Muscle layer of colon (tissue), 2 donors: ENCODE data around the gene RBBP9.
"Not testable (repeated sequence)": the region's sequence is repeated elsewhere in the genome, so short reads cannot be mapped to it uniquely, and the experiment has no call there.

Experiments used
- H3K27ac ChIP-seq: one replicate; pipeline ENCODE4 v1.7.0; 2013; ENCODE audit warnings: low read depth, mild to moderate bottlenecking, low read length, moderate library complexity
- H3K27me3 ChIP-seq, 2 donors: one replicate each; pipeline ENCODE4 v1.7.0; 2013; ENCODE audit warnings: low read length in 2 of 2, mild to moderate bottlenecking in 2 of 2; ENCODE audit not compliant: insufficient read depth in 2 of 2, control insufficient read depth in 1 of 2
- H3K36me3 ChIP-seq: one replicate; pipeline ENCODE4 v1.7.0; 2013; ENCODE audit warnings: mild to moderate bottlenecking, low read length; ENCODE audit not compliant: insufficient read depth
- H3K4me1 ChIP-seq: one replicate; pipeline ENCODE4 v1.7.0; 2013; ENCODE audit warnings: mild to moderate bottlenecking, low read length; ENCODE audit not compliant: insufficient read depth
- H3K4me3 ChIP-seq, 2 donors: one replicate each; pipeline ENCODE4 v1.7.0; 2013; ENCODE audit warnings: low read length in 2 of 2, low read depth in 1 of 2, mild to moderate bottlenecking in 1 of 2, moderate library complexity in 1 of 2
- H3K9ac ChIP-seq: one replicate; pipeline ENCODE4 v1.7.0; 2013; ENCODE audit warnings: low read length
- H3K9me3 ChIP-seq: one replicate; pipeline ENCODE4 v1.7.0; 2013; ENCODE audit warnings: mild to moderate bottlenecking, low read length
- donor health status: abdominal sarcoma.
- donor health status: Adenocarcinoma of cecum.

RBBP9 gene

DNA sequence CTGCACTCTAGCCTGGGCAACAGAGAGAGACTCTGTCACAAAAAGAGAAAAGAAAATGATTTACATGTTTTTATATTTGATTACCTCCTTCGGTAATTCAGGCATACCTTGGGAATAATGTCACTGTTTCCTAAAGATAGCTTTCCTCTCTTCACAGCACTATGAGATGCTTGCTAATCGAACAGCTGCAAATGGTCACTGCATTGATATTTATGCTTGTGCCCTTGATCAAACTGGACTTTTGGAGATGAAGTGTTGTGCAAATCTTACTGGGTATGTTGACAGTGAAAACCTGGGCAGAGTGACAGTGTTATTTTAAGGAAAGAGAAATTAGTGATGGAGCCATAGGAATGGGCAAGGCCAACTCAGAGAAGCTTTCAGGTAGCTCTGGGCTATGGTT lies 30.3 kb upstream of the RBBP9 start:
- Histone ChIP-seq H3K27ac (no peak overlapping the region), H3K4me1 (no peaks in the 10 kb centered on the region), H3K4me3 (no peak overlapping the region), H3K36me3 (peaks cover 65% of the 10 kb centered on the region), H3K27me3 (no peaks in the 10 kb centered on the region), H3K9ac (no peak overlapping the region), H3K9me3 (no peaks in the 10 kb centered on the region)

DNA sequence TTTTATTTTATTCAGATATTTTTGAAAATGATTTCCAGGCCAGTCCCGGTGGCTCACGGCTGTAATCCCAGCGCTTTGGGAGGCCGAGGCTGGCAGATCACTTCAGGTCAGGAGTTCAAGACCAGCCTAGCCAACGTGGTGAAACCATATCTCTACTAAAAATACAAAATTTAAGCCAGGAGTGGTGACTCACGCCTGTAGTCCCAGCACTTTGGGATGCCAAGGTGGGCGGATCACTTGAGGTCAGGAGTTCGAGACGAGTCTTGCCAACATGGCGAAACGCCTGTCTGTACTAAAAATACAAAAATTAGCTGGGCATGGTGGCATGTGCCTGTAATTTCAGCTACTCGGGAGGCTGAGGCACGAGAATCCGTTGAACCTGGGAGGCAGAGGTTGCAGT lies 29.7 kb upstream of the RBBP9 start:
- not testable (repeated sequence) for H3K27ac ChIP-seq, H3K9ac ChIP-seq, H3K4me1 ChIP-seq, H3K9me3 ChIP-seq, H3K4me3 ChIP-seq, H3K27me3 ChIP-seq
- H3K36me3 ChIP-seq, result peaks cover 59% of the 10 kb centered on the region

DNA sequence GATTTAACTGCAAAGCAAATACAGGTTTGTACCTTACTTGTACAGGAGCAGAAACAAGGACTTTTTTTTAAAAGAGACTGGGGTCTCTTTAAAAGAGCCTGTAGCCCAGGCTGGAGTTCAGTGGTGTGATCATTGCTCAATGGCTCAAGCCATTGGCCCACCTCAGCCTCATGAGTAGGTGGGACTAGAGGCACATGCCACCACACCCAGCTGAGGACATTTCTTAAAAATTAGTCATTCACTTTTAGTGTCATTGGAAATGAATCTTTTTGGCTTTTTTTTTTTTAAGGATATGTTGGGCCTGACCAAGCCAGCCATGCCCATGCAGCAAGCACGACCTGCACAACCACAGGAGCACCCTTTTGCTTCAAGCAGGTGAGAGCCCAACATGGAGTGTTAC lies 27.6 kb upstream of the RBBP9 start:
- H3K27me3 ChIP-seq, result no peaks in the 10 kb centered on the region
- no peak overlapping the region for H3K27ac ChIP-seq
- no peaks in the 10 kb centered on the region for H3K4me1 ChIP-seq
- no peak overlapping the region for H3K4me3 ChIP-seq
- peaks cover 45% of the 10 kb centered on the region for H3K36me3 ChIP-seq
- no peaks in the 10 kb centered on the region for H3K9me3 ChIP-seq
- no peak overlapping the region for H3K9ac ChIP-seq

DNA sequence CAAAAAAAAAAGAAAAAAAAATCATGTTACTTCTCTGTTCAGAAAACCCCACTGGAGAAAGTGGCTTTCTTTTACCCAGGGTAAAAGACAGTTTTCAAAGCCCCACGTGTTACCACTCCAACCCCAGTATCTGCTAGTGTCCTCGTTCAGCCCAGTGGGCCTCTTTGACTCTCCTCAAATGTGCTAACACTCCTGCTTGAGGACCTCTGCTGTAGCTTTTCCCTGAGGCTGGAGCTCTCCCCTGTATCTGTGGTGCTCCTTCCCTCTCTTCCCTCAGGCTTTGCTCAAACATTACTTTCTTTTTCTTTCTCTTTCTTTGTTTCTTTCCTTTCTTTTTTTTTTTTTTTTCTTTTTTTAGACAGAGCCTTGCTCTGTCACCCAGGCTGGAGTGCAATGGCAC lies 26.0 kb upstream of the RBBP9 start:
- Histone ChIP-seq H3K4me1 (no peaks in the 10 kb centered on the region), H3K27ac (no peak overlapping the region), H3K36me3 (peaks cover 35% of the 10 kb centered on the region), H3K9ac (no peak overlapping the region), H3K4me3 (no peak overlapping the region), H3K9me3 (no peaks in the 10 kb centered on the region), H3K27me3 (no peaks in the 10 kb centered on the region)

DNA sequence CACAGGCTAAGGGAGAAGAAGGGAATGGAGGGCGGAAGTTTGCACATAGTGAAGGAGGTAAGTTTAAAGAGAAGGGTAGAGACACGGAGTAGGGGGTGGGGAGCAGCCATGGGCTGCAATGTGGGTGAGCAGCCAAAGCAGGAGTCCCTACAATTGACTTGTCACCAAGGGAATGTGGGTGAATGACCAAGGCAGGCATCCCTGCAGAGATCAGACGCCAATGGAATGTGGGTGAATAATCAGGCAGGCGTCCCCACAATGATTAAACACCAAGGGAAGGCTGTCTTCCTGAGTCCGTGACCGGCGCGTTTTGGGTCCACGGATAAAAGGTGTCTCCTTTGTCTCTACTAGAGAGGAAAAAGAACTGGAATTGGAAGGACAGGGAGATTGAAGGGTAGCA lies 25.0 kb upstream of the RBBP9 start:
- H3K27ac ChIP-seq, H3K4me3 ChIP-seq: not testable (repeated sequence)

DNA sequence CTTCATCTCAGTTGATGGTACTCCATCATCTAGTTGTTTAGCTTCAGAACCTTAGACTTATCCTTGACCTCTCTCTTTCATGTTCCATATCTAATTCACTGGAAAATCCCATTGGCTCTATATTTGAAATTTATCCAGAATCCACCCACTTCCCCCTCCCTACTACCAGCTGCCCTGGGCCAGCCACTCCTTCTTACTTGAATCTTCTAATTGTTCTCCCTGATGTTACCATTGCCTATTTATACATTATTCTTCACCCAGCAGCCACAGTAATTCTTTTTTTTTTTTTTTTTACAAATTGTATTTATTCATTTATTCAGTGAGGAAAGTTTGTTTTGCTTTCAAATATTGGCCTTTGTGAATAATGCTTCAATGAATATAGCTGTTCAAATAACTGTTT lies 18.9 kb upstream of the RBBP9 start:
- no peak overlapping the region for H3K9ac ChIP-seq
- peaks cover 16% of the 10 kb centered on the region for H3K36me3 ChIP-seq
- H3K9me3 ChIP-seq, result no peaks in the 10 kb centered on the region
- H3K27ac ChIP-seq, result no peak overlapping the region
- H3K27me3 ChIP-seq, result no peaks in the 10 kb centered on the region
- no peak overlapping the region for H3K4me3 ChIP-seq
- no peaks in the 10 kb centered on the region for H3K4me1 ChIP-seq

More for the DNA sequence above, 25.0 kb upstream of the RBBP9 start:
- not testable (repeated sequence) for H3K9me3 ChIP-seq, H3K9ac ChIP-seq, H3K4me1 ChIP-seq, H3K27me3 ChIP-seq
- peaks cover 26% of the 10 kb centered on the region for H3K36me3 ChIP-seq

DNA sequence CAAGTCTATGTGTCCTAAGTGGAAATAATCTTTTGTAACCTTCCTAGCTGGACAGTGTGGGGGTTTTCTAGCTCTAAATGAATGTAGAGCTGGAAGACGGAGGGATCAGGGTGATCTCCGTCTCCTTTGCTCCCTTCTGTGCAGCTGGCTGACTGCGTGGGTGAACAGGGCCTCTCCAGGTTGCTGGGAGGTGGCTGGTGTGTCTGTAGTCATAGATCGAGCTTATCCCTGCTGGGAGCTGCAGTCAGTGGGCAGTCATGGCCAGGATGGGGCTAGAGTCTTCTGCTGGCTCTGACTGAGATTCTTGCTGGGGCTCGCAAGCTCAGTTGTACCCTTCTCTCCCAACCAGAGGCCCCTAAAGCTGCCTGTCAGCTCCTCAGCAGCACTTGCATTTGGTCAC lies 17.1 kb upstream of the RBBP9 start:
- Histone ChIP-seq H3K9ac (no peak overlapping the region), H3K4me3 (no peak overlapping the region), H3K4me1 (peaks cover 2% of the 10 kb centered on the region), H3K9me3 (no peaks in the 10 kb centered on the region), H3K27me3 (no peaks in the 10 kb centered on the region), H3K36me3 (peaks cover 21% of the 10 kb centered on the region), H3K27ac (no peak overlapping the region)

DNA sequence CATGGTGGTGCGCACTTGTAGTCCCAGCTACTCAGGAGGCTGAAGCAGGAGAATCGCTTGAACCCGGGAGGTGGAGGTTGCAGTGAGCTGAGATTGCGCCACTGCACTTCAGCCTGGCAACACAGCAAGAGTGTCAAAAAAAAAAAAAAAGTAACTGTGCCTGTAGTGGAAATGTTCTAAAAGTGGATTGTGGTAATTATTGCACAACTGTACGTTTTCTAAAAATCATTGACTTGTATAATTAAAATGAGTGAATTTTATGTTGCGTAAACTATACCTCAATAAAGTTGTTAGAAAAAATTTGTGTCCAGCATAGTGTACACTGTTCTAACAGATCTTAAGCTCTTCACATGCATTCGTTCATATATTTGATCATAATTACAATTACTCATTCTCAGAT lies 16.2 kb upstream of the RBBP9 start:
- peaks cover 10% of the 10 kb centered on the region for H3K4me1 ChIP-seq
- peaks cover 21% of the 10 kb centered on the region for H3K36me3 ChIP-seq
- no peak overlapping the region for H3K9ac ChIP-seq

DNA sequence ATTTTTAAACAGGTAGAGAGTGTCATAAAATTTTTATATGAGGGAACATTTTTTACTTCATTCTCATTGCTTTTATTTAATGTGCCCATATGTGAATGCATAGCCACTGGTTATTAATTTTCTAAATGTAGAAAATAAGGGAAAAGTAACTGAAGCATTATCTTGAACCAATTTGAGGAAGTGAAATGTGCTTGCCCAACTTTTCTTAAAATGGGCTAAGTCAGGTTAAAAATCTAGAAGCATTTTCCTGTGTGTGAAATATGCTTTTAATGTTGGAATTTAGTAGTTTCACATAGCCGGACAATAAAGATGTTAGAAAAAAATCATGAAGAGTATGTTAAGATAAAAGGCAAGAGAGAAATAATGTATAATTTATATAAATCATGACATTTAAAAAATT lies 14.5 kb upstream of the RBBP9 start:
- H3K4me3 ChIP-seq, result no peak overlapping the region
- peaks cover 21% of the 10 kb centered on the region for H3K36me3 ChIP-seq
- peaks cover 17% of the 10 kb centered on the region for H3K4me1 ChIP-seq
- H3K27ac ChIP-seq, result no peak overlapping the region
- H3K9me3 ChIP-seq, result no peaks in the 10 kb centered on the region
- no peaks in the 10 kb centered on the region for H3K27me3 ChIP-seq
- H3K9ac ChIP-seq, result no peak overlapping the region

More for the DNA sequence above, 16.2 kb upstream of the RBBP9 start:
- H3K9me3 ChIP-seq, result no peaks in the 10 kb centered on the region
- no peak overlapping the region for H3K4me3 ChIP-seq
- no peaks in the 10 kb centered on the region for H3K27me3 ChIP-seq
- H3K27ac ChIP-seq, result no peak overlapping the region

DNA sequence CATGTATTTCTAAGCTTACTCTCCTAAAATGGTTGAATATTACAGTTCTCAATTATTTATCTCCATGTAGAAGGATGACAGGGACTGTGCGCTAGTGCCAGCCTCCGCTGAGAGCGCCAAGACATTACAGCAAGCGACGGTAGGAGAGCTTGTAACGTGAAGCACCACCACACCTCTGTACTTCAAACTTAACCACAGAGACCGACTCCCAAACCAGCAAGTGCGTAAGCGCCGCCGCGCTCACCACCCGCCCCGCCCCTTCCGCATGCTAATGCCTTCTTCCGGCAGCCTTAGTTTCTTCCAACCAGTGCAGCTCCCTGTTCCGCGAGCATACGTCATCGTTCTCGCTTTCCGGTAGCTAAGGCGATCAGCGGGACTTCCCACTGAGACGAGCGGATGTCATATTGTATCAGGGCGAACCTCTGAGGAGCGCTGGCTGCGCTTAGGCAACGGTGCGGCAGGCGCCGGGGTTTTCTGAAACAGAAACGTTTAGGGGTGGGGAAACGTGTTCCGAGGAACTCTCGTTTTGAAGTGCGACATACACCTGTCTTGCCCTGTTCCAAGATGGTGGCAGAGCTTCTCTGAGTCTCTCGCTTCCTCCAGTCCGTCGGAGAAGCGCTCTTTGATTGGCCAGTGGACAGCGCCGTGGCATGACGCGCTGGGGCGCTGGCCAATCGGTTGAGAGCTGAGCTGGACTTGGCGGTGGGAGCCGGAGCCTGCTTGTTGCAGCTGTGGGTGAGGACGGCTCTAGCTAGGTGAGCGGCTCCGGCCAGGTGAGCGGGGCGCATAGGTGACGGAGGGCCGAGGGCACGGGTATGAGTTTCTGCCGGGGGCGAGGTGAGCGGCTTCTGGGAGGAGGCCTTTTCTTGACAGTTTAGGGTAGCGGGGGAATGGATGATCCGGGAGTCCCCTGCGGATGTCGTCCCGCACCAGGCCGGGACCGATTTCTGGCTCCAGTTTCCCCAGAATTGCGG lies 10.5 kb upstream of the RBBP9 start, which contains the start of gene SEC23B:
TSS of gene SEC23B (plus strand) at position 723 of the 974 bp plus-strand sequence. CDS start 2,896 bp downstream, outside the sequence.
- peak within 1 kb of the TSS; percentile 81 to 94 for H3K4me3 ChIP-seq
- peaks cover 17% of the 10 kb centered on the region for H3K4me1 ChIP-seq
- peak within 1 kb of the TSS; percentile 73 for H3K9ac ChIP-seq
- H3K36me3 ChIP-seq, result peaks cover 5% of the 10 kb centered on the region
- H3K27ac ChIP-seq, result peak within 1 kb of the TSS; percentile 80
- H3K9me3 ChIP-seq, result no peaks in the 10 kb centered on the region
- H3K27me3 ChIP-seq, result no peaks in the 10 kb centered on the region

DNA sequence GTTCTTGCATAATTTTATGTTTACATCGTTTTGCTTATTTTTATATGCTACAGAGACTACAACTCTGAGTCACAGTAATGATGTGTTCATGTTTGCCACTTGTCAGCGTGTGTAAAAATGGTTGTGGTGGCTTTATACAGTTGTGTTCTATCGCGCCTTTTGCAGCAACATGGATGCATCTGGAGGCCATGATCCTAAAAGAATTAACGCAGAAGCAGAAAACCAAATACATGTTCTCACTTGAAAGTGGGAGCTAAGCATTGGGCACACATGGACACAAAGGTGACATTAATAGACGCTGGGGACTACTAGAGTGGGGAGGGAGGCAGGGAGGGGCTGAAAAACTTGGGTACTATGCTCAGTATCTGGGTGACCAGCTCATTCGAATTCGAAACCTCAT lies 9.7 kb upstream of the RBBP9 start:
- H3K4me1 ChIP-seq, result peaks cover 17% of the 10 kb centered on the region
- H3K9ac ChIP-seq, result peak overlapping the region; percentile 73

More for the DNA sequence above, 9.7 kb upstream of the RBBP9 start:
- Histone ChIP-seq H3K27me3 (no peaks in the 10 kb centered on the region), H3K9me3 (no peaks in the 10 kb centered on the region), H3K36me3 (peaks cover 5% of the 10 kb centered on the region), H3K4me3 (peak overlapping the region; percentile 81 to 94), H3K27ac (peak overlapping the region; percentile 80)
